HepG2 (cell line): ENCODE measurements around the gene CLTA. TPM values are rescaled to one million over a fixed set of nuclear protein-coding genes. Genes with fewer than 3 reads are reported as not detected.
A peak's percentile ranks its signal among the peaks of the same experiment; 100 is the strongest.

Experiments
- ATAD3A ChIP-seq: sonication (generic); formaldehyde crosslinking; IDR thresholded peaks from 2 replicates; pipeline ENCODE4 v1.4.0; 2020; ENCODE audit warnings: missing genetic modification reagents
- EED ChIP-seq: sonication (generic); formaldehyde crosslinking; IDR thresholded peaks from 2 replicates; pipeline ENCODE4 v1.5.0; 2020; ENCODE audit warnings: mild to moderate bottlenecking, missing genetic modification reagents
- ETV6 ChIP-seq: sonication (generic); formaldehyde crosslinking; conservative IDR thresholded peaks from 2 replicates; pipeline ENCODE4 v1.4.0; 2020; ENCODE audit warnings: missing genetic modification reagents
- HMGXB4 ChIP-seq, 2 experiments: sonication (generic) in 1 of 2; formaldehyde crosslinking in 1 of 2; IDR thresholded peaks; 2 replicates each; pipeline versions ENCODE4 v1.4.0 to v1.6.1; 2018 to 2020; ENCODE audit warnings: missing genetic modification reagents in 2 of 2, borderline replicate concordance in 1 of 2, low read depth in 1 of 2, mild to moderate bottlenecking in 1 of 2, missing biosample characterization in 1 of 2
- KAT2B ChIP-seq: fragments of 150-350 bp; IDR thresholded peaks from 2 replicates; pipeline ENCODE4 v1.6.1; 2014; ENCODE audit warnings: low read depth, low read length, borderline replicate concordance
- PHB2 ChIP-seq: fragments of 450-650 bp; IDR thresholded peaks from 2 replicates; pipeline ENCODE4 v1.6.1; 2018; ENCODE audit not compliant: partially characterized antibody
- SMAD3 ChIP-seq: sonication (generic); formaldehyde crosslinking; IDR thresholded peaks from 2 replicates; pipeline ENCODE4 v1.4.0; 2020; ENCODE audit warnings: missing genetic modification reagents
- SMARCE1 ChIP-seq: fragments of 450-650 bp; IDR thresholded peaks from 2 replicates; pipeline ENCODE4 v1.6.1; 2017; ENCODE audit warnings: borderline replicate concordance
- SSRP1 ChIP-seq: IDR thresholded peaks from 2 replicates; pipeline ENCODE4 v1.6.1; 2016; ENCODE audit warnings: control low read depth
- TCF7 ChIP-seq: sonication (generic); IDR thresholded peaks from 2 replicates; pipeline ENCODE4 v1.6.1; 2016; ENCODE audit warnings: antibody characterized with exemption, low read depth
- ZNF10 ChIP-seq: sonication (generic); formaldehyde crosslinking; IDR thresholded peaks from 2 replicates; pipeline ENCODE4 v1.4.0; 2020; ENCODE audit warnings: mild to moderate bottlenecking, low read depth, missing genetic modification reagents, borderline replicate concordance
- ZNF317 ChIP-seq: sonication (generic); formaldehyde crosslinking; IDR thresholded peaks from 2 replicates; pipeline ENCODE4 v1.5.0; 2020; ENCODE audit warnings: mild to moderate bottlenecking, missing genetic modification reagents
- ZNF337 ChIP-seq: sonication (generic); formaldehyde crosslinking; IDR thresholded peaks from 2 replicates; pipeline ENCODE4 v1.5.1; 2020; ENCODE audit warnings: missing genetic modification reagents, low read depth, mild to moderate bottlenecking, borderline replicate concordance
- ZNF724P ChIP-seq: sonication (generic); formaldehyde crosslinking; IDR thresholded peaks from 2 replicates; pipeline ENCODE4 v1.8.0; 2022; ENCODE audit warnings: missing genetic modification reagents, borderline replicate concordance
- ZNF761 ChIP-seq: sonication (generic); formaldehyde crosslinking; conservative IDR thresholded peaks from 2 replicates; pipeline ENCODE4 v1.4.0; 2020; ENCODE audit warnings: mild to moderate bottlenecking, missing genetic modification reagents
- ZNF850 ChIP-seq: sonication (generic); formaldehyde crosslinking; conservative IDR thresholded peaks from 2 replicates; pipeline ENCODE4 v1.9.0; 2021; ENCODE audit warnings: mild to moderate bottlenecking, missing genetic modification reagents
- polyA plus RNA-seq, 8 experiments: library from polyadenylated mRNA; depleted of rRNA in 3 of 8; stranded (reverse) in 7 of 8; unstranded in 1 of 8; fragments of >200 nt; fragmentation: Illumina TruSeq in 4 of 8; extraction: Trizol in 4 of 8; gene quantifications; 2 replicates each; pipeline versions ENCODE4 v1.2.1 to v1.2.3, GENCODE V29; 2011 to 2016; ENCODE audit warnings: low read depth in 4 of 8, missing spikeins in 1 of 8, mixed read lengths in 1 of 8; ENCODE audit not compliant: insufficient read depth in 1 of 8
- total RNA-seq, 5 experiments: library from RNA; depleted of rRNA; stranded (reverse); fragments of >200 nt; fragmentation: Illumina TruSeq; extraction: Trizol; gene quantifications; 2 replicates each; pipeline ENCODE4 v1.2.3, GENCODE V29; 2016; ENCODE audit warnings: low read depth in 1 of 5
- TF ChIP-seq, protein P1 (sequence below): sonication (generic); formaldehyde crosslinking; conservative IDR thresholded peaks from 2 replicates; pipeline ENCODE4 v1.8.0; 2022; ENCODE audit warnings: mild to moderate bottlenecking, moderate library complexity, missing genetic modification reagents
- TF ChIP-seq, protein P2 (sequence below): sonication (generic); formaldehyde crosslinking; IDR thresholded peaks from 2 replicates; pipeline ENCODE4 v1.5.0; 2020; ENCODE audit warnings: mild to moderate bottlenecking, missing genetic modification reagents
- TF ChIP-seq, protein P3 (sequence below): sonication (generic); formaldehyde crosslinking; IDR thresholded peaks from 2 replicates; pipeline ENCODE4 v1.8.0; 2022; ENCODE audit warnings: missing genetic modification reagents, mild to moderate bottlenecking, moderate library complexity, borderline replicate concordance

The CLTA gene
- total and polyA plus RNA-seq, 2 of the 13 experiments (the other 11 are each of a cell fraction or from before 2014, with no cell fraction given) = 143 to 222 TPM

DNA sequence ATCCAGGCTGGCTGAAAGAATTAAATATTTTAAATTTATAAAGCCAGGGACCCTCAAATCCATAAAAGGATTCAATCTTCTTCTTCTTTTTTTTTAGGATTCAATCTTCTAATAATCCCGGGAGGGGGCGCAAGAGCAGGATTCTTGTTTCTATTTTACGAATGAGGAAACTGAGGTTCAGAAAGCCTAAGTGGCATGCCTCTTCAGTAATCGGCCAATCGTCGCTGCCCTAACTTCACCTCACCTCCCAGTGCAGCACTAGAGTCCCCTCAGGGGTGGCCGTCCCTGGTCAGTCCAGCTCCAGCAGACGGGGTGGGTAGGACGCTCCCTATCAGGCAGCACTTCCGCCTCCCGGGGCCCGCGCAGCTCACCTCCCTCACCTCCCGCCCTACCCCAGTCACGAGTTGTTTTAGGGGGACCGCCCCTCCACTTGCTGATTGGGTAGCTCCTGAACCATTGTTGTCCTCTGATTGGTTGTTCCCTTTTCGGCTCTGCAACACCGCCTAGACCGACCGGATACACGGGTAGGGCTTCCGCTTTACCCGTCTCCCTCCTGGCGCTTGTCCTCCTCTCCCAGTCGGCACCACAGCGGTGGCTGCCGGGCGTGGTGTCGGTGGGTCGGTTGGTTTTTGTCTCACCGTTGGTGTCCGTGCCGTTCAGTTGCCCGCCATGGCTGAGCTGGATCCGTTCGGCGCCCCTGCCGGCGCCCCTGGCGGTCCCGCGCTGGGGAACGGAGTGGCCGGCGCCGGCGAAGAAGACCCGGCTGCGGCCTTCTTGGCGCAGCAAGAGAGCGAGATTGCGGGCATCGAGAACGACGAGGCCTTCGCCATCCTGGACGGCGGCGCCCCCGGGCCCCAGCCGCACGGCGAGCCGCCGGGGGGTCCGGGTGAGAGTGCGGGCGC is at the start of gene CLTA (continued):
- TF ChIP-seq KAT2B (no peak), TCF7 (no peak), ZNF724P (CRISPR knock-in tag) (peak; percentile 90; the same call in 1 of the 2 replicates), ZNF317 (CRISPR knock-in tag) (no peak), ATAD3A (CRISPR knock-in tag) (no peak), SSRP1 (CRISPR knock-in tag) (no peak), ZNF337 (CRISPR knock-in tag) (no peak), SMAD3 (CRISPR knock-in tag) (peak; percentile 53; the same call in 1 of the 2 replicates), ETV6 (CRISPR knock-in tag) (peak; percentile 53; the same call in 1 of the 2 replicates), PHB2 (no peak), ZNF761 (CRISPR knock-in tag) (0 out of 2 replicates have a peak, but pooled peaks have one; percentile 26), HMGXB4 (CRISPR knock-in tag; IDR thresholded peaks at IDR 0.05; ENCODE audit: borderline replicate concordance in 1 of 2, low read depth in 1 of 2) (peak; percentile 83 to 87), SMARCE1 (no peak), ZNF10 (CRISPR knock-in tag) (no peak), EED (CRISPR knock-in tag) (no peak), ZNF850 (CRISPR knock-in tag) (no peak)
- TF ChIP-seq, protein P1, sequence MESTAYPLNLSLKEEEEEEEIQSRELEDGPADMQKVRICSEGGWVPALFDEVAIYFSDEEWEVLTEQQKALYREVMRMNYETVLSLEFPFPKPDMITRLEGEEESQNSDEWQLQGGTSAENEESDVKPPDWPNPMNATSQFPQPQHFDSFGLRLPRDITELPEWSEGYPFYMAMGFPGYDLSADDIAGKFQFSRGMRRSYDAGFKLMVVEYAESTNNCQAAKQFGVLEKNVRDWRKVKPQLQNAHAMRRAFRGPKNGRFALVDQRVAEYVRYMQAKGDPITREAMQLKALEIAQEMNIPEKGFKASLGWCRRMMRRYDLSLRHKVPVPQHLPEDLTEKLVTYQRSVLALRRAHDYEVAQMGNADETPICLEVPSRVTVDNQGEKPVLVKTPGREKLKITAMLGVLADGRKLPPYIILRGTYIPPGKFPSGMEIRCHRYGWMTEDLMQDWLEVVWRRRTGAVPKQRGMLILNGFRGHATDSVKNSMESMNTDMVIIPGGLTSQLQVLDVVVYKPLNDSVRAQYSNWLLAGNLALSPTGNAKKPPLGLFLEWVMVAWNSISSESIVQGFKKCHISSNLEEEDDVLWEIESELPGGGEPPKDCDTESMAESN (CRISPR knock-in tag) = peak; percentile 85
- TF ChIP-seq, protein P2, sequence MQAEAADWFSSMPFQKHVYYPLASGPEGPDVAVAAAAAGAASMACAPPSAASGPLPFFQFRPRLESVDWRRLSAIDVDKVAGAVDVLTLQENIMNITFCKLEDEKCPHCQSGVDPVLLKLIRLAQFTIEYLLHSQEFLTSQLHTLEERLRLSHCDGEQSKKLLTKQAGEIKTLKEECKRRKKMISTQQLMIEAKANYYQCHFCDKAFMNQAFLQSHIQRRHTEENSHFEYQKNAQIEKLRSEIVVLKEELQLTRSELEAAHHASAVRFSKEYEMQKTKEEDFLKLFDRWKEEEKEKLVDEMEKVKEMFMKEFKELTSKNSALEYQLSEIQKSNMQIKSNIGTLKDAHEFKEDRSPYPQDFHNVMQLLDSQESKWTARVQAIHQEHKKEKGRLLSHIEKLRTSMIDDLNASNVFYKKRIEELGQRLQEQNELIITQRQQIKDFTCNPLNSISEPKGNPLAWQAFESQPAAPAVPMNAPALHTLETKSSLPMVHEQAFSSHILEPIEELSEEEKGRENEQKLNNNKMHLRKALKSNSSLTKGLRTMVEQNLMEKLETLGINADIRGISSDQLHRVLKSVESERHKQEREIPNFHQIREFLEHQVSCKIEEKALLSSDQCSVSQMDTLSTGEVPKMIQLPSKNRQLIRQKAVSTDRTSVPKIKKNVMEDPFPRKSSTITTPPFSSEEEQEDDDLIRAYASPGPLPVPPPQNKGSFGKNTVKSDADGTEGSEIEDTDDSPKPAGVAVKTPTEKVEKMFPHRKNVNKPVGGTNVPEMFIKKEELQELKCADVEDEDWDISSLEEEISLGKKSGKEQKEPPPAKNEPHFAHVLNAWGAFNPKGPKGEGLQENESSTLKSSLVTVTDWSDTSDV (CRISPR knock-in tag) = peak; percentile 74; the same call in 1 of the 2 replicates
- TF ChIP-seq, protein P3, sequence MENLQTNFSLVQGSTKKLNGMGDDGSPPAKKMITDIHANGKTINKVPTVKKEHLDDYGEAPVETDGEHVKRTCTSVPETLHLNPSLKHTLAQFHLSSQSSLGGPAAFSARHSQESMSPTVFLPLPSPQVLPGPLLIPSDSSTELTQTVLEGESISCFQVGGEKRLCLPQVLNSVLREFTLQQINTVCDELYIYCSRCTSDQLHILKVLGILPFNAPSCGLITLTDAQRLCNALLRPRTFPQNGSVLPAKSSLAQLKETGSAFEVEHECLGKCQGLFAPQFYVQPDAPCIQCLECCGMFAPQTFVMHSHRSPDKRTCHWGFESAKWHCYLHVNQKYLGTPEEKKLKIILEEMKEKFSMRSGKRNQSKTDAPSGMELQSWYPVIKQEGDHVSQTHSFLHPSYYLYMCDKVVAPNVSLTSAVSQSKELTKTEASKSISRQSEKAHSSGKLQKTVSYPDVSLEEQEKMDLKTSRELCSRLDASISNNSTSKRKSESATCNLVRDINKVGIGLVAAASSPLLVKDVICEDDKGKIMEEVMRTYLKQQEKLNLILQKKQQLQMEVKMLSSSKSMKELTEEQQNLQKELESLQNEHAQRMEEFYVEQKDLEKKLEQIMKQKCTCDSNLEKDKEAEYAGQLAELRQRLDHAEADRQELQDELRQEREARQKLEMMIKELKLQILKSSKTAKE (CRISPR knock-in tag) = no peak; the same call in 1 of the 2 replicates
